GM18511 (cell line): Measurements from ENCODE around the gene DR1.
"Not testable (repeated sequence)": the region's sequence is repeated elsewhere in the genome, so short reads cannot be mapped to it uniquely, and the experiment has no call there.

Source experiments
- ATAC-seq: cut with Tn5 transposase; IDR thresholded peaks from one replicate; pipeline ENCODE4 v1.9.1; 2021; ENCODE audit warnings: mild to moderate bottlenecking, moderate library complexity; ENCODE audit not compliant: unreplicated experiment

The DR1 gene

GRCh38 chr1:93374334-93375106 lies 28.8 kb downstream of the DR1 start:
- ATAC-seq = no peak

- no peak for ATAC-seq
Measured at GRCh38 chr1:93384656-93385055, 38.9 kb downstream of the DR1 start.

GRCh38 chr1:93386268-93386667 lies 40.6 kb downstream of the DR1 start:
- not testable (repeated sequence) for ATAC-seq

- no peak for ATAC-seq
Measured at GRCh38 chr1:93394514-93394913, 48.8 kb downstream of the DR1 start.

- no peak for ATAC-seq
Measured at GRCh38 chr1:93395195-93395594, 49.5 kb downstream of the DR1 start.

- no peak for ATAC-seq
Measured at GRCh38 chr1:93399781-93400180, 54.1 kb downstream of the DR1 start.

GRCh38 chr1:93408203-93408602 lies 62.5 kb downstream of the DR1 start:
- no peak for ATAC-seq

- ATAC-seq = no peak
Measured at GRCh38 chr1:93411000-93411399, 65.3 kb downstream of the DR1 start.

- no peak for ATAC-seq
Measured at GRCh38 chr1:93414749-93415148, 69.0 kb downstream of the DR1 start.

- no peak for ATAC-seq
Measured at GRCh38 chr1:93415296-93415695, 69.6 kb downstream of the DR1 start.

GRCh38 chr1:93416183-93416582 lies 70.5 kb downstream of the DR1 start:
- ATAC-seq = no peak
